Keratinocyte (primary cell): ENCODE measurements around the gene PDILT. TPM values are rescaled to one million over a fixed set of nuclear protein-coding genes. Genes with fewer than 3 reads are reported as not detected.
"Not testable (repeated sequence)": the region's sequence is repeated elsewhere in the genome, so short reads cannot be mapped to it uniquely, and the experiment has no call there.

Experiments used
- DNase-seq: peaks from one replicate; pipeline ENCODE4 v3.0.0-alpha.2; 2011; ENCODE audit warnings: low read depth, missing footprints, low spot score
- FAIRE-seq: peaks from 2 replicates; lab custom pipeline; 2011; peaks lifted over from hg19 to GRCh38; lab: Jason Lieb, UNC
- H2AFZ ChIP-seq: 2 replicates; pipeline ENCODE4 v1.6.0; 2012; ENCODE audit warnings: low read length, control low read depth, inconsistent platforms; ENCODE audit not compliant: control insufficient read depth
- H3K27ac ChIP-seq: 2 replicates; pipeline ENCODE4 v1.5.1; 2011; ENCODE audit warnings: low read length; ENCODE audit not compliant: control insufficient read depth, insufficient read depth
- H3K27me3 ChIP-seq: 3 replicates; pipeline ENCODE4 v1.6.0; 2011; ENCODE audit warnings: low read length; ENCODE audit not compliant: control insufficient read depth, insufficient read depth; ENCODE audit errors: extremely low read depth
- H3K36me3 ChIP-seq, 2 experiments: 2 replicates in 1 of 2; 3 replicates in 1 of 2; pipeline ENCODE4 v1.5.1; 2011; ENCODE audit warnings: low read length in 2 of 2, mild to moderate bottlenecking in 1 of 2; ENCODE audit not compliant: control insufficient read depth in 2 of 2, insufficient read depth in 2 of 2; ENCODE audit errors: extremely low read depth in 1 of 2
- H3K4me1 ChIP-seq: 3 replicates; pipeline ENCODE4 v1.5.1; 2011; ENCODE audit warnings: low read length; ENCODE audit not compliant: control insufficient read depth, insufficient read depth; ENCODE audit errors: extremely low read depth
- H3K4me2 ChIP-seq: 3 replicates; pipeline ENCODE4 v1.6.0; 2011; ENCODE audit warnings: low read depth, low read length; ENCODE audit not compliant: control insufficient read depth, insufficient read depth; ENCODE audit errors: extremely low read depth
- H3K4me3 ChIP-seq, 3 experiments: fragments of 200-600 bp in 1 of 3; sonication (generic) in 1 of 3; 2 replicates in 2 of 3; 3 replicates in 1 of 3; pipeline ENCODE4 v1.5.1; 2011 to 2016; ENCODE audit warnings: low read length in 3 of 3, mild to moderate bottlenecking in 3 of 3, control low read depth in 2 of 3, inconsistent platforms in 1 of 3, low read depth in 1 of 3, mixed read lengths in 1 of 3, mixed run types in 1 of 3, moderate library complexity in 1 of 3; ENCODE audit not compliant: control insufficient read depth in 2 of 3, insufficient read depth in 2 of 3; ENCODE audit errors: extremely low read depth in 1 of 3
- H3K79me2 ChIP-seq: 2 replicates; pipeline ENCODE4 v1.6.0; 2012; ENCODE audit warnings: low read length; ENCODE audit not compliant: control insufficient read depth, insufficient read depth
- H3K9ac ChIP-seq: 3 replicates; pipeline ENCODE4 v1.6.0; 2011; ENCODE audit warnings: low read length; ENCODE audit not compliant: control insufficient read depth, insufficient read depth; ENCODE audit errors: extremely low read depth
- H3K9me1 ChIP-seq: 3 replicates; pipeline ENCODE4 v1.6.0; 2011; ENCODE audit warnings: low read length; ENCODE audit not compliant: control insufficient read depth, insufficient read depth; ENCODE audit errors: extremely low read depth
- H3K9me3 ChIP-seq: 2 replicates; pipeline ENCODE4 v1.5.1; 2012; ENCODE audit warnings: low read depth, low read length; ENCODE audit not compliant: control insufficient read depth
- H4K20me1 ChIP-seq: 3 replicates; pipeline ENCODE4 v1.6.0; 2011; ENCODE audit warnings: low read length; ENCODE audit not compliant: control insufficient read depth, insufficient read depth; ENCODE audit errors: extremely low read depth
- EZH2 ChIP-seq: IDR thresholded peaks from one replicate; pipeline ENCODE4 v1.6.1; 2012; ENCODE audit warnings: inconsistent platforms, mild to moderate bottlenecking, low read length, moderate library complexity
- dilution Hi-C: fragments of 300-500 bp; cut with MboI; formaldehyde crosslinking; loops from one replicate; pipeline ENCODE4 v1.7.0; 2020; ENCODE audit warnings: low sequenced_read_pairs; ENCODE audit not compliant: extremely low pct_ligation_motif_present
- polyA plus RNA-seq, 5 experiments: library from polyadenylated mRNA; depleted of rRNA in 3 of 5; stranded (reverse) in 3 of 5; stranded (forward) in 1 of 5; unstranded in 1 of 5; fragments of >200 nt; gene quantifications; 1 replicate in 1 of 5; 2 replicates in 3 of 5; 3 replicates in 1 of 5; pipeline versions ENCODE4 v1.2.1 to v1.2.3, GENCODE V29; 2011 to 2012; ENCODE audit warnings: missing spikeins in 2 of 5, low read depth in 1 of 5, low replicate concordance in 1 of 5
- TF ChIP-seq, protein P1 (sequence below), 3 experiments: IDR thresholded peaks in 1 of 3; conservative IDR thresholded peaks in 1 of 3; optimal IDR thresholded peaks in 1 of 3; 2 replicates in 2 of 3; 3 replicates in 1 of 3; pipeline versions ENCODE3 to v1.5.1; 2011; ENCODE audit warnings: low read length in 3 of 3, mild to moderate bottlenecking in 3 of 3, moderate library complexity in 2 of 3, control low read depth in 1 of 3, inconsistent platforms in 1 of 3; ENCODE audit not compliant: insufficient read depth in 2 of 3; ENCODE audit errors: extremely low read depth in 1 of 3

PDILT gene
- polyA plus RNA-seq, 1 donor (not counting 4 experiments of a cell fraction or from before 2014, with no cell fraction given), result not detected

DNA sequence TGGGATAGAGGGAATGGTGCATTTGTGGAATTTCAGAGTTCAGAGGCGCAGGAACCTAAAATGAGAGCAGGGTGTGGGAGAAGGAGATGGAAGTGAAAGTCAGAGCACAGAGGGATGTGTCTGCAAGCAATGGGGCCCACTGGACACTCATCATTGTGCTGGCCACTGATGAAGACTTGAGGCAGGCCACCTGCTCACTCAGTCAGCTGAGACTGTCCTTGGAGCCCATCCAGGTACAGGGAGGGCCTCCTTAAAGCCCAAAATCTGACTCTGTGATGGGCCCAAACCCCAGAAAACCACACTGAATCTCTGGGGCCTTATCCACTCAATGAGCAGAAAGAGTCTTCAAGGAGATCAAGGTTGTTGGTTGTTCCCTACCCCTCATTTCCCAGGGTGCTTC is 82.9 kb downstream of the PDILT start:
- Histone ChIP-seq H3K36me3 (no peaks in the 10 kb centered on the region), H3K79me2 (no peaks in the 10 kb centered on the region), H3K9me1 (no peaks in the 10 kb centered on the region), H3K4me1 (no peaks in the 10 kb centered on the region), H3K27ac (no peak overlapping the region), H3K9ac (no peak overlapping the region), H3K27me3 (no peaks in the 10 kb centered on the region), H3K4me2 (no peak overlapping the region), H2AFZ (no peak overlapping the region), H3K4me3 (no peak overlapping the region), H4K20me1 (no peaks in the 10 kb centered on the region), H3K9me3 (no peaks in the 10 kb centered on the region)
- TF ChIP-seq EZH2, result no peak
- TF ChIP-seq, protein P1, sequence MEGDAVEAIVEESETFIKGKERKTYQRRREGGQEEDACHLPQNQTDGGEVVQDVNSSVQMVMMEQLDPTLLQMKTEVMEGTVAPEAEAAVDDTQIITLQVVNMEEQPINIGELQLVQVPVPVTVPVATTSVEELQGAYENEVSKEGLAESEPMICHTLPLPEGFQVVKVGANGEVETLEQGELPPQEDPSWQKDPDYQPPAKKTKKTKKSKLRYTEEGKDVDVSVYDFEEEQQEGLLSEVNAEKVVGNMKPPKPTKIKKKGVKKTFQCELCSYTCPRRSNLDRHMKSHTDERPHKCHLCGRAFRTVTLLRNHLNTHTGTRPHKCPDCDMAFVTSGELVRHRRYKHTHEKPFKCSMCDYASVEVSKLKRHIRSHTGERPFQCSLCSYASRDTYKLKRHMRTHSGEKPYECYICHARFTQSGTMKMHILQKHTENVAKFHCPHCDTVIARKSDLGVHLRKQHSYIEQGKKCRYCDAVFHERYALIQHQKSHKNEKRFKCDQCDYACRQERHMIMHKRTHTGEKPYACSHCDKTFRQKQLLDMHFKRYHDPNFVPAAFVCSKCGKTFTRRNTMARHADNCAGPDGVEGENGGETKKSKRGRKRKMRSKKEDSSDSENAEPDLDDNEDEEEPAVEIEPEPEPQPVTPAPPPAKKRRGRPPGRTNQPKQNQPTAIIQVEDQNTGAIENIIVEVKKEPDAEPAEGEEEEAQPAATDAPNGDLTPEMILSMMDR (optimal IDR thresholded peaks at IDR 0.05 in 1 of 3, IDR thresholded peaks at IDR 0.05 in 1 of 3, conservative IDR thresholded peaks at IDR 0.05 in 1 of 3; ENCODE audit: extremely low read depth in 1 of 3, insufficient read depth in 2 of 3, low read length in 3 of 3), result no peak
- FAIRE-seq (no peak), DNase-seq (no peak)
- dilution Hi-C loops, result no loop called here

DNA sequence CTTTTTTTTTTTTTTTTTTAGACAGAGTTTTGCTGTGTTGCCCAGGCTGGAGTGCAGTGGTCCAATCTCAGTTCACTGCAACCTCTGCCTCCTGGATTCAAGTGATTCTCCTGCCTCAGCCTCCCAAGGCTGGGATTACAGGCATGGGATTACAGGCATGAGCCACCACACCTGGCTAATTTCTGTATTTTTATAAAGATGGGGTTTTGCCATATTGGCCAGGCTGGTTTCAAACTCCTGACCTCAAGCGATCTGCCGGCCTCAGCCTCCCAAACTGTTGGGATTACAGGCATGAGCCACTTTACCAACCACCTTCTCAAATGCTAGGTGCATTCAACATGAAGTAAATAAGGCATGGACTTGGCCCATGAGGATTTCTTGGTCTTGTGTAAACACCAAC is 83.5 kb downstream of the PDILT start:
- H3K27ac ChIP-seq, H2AFZ ChIP-seq, H3K36me3 ChIP-seq, DNase-seq, H3K9me3 ChIP-seq, H4K20me1 ChIP-seq, H3K79me2 ChIP-seq, FAIRE-seq, H3K9me1 ChIP-seq, H3K4me1 ChIP-seq, H3K4me3 ChIP-seq, H3K27me3 ChIP-seq, H3K9ac ChIP-seq, dilution Hi-C loops, H3K4me2 ChIP-seq: not testable (repeated sequence)

DNA sequence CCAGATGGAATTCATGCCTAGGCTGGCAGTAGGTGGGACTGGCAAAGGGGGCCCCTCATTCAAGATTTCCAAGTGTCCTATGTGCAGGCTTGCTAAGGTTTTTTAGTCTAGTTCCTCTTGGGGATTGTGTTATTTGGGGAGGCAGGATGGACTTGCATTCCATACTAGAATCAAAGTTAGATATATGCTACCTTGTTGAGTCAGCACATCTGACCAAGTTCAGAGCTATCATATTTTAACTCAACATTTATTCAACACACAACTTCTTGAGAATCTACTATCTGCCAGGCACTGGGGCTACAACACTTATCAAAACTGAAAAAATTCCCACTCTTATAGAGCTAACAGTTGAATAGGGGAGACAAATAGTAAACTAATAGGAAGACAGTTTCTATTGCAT is 83.9 kb downstream of the PDILT start:
- no peak overlapping the region for H3K4me3 ChIP-seq
- no peaks in the 10 kb centered on the region for H3K79me2 ChIP-seq
- TF ChIP-seq, protein P1 (optimal IDR thresholded peaks at IDR 0.05 in 1 of 3, IDR thresholded peaks at IDR 0.05 in 1 of 3, conservative IDR thresholded peaks at IDR 0.05 in 1 of 3; ENCODE audit: extremely low read depth in 1 of 3, insufficient read depth in 2 of 3, low read length in 3 of 3), result no peak
- TF ChIP-seq EZH2, result no peak
- no peak overlapping the region for H3K27ac ChIP-seq
- no peaks in the 10 kb centered on the region for H4K20me1 ChIP-seq
- dilution Hi-C loops, result no loop called here
- no peak overlapping the region for H2AFZ ChIP-seq
- H3K4me1 ChIP-seq, result no peaks in the 10 kb centered on the region
- no peak overlapping the region for H3K9ac ChIP-seq
- H3K9me1 ChIP-seq, result no peaks in the 10 kb centered on the region
- DNase-seq (no peak), FAIRE-seq (no peak)
- no peak overlapping the region for H3K4me2 ChIP-seq
- no peaks in the 10 kb centered on the region for H3K36me3 ChIP-seq
- no peaks in the 10 kb centered on the region for H3K9me3 ChIP-seq
- no peaks in the 10 kb centered on the region for H3K27me3 ChIP-seq
